ENCODE data around the gene NDUFA12.

The NDUFA12 gene

DNA sequence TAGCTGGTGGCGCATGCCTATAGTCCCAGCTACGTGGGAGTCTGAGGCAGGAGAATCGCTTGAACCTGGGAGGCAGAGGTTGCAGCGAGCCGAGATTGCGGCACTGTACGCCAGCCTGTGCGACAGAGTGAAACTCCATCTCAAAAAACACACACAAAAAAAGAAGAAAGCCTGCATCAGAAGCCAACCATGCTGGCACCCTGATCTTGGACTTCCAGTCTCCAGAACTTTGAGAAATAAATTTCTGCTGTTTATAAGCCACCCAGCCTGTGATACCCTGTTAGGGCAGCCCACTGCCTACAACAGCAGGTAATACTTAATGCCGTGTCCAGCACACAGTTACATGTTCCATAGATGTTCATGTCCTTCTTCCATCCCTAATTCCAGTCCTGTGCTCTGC is 62.7 kb downstream of the NDUFA12 start:
- DNase-seq (ENCODE audit: low read depth) = no peak

DNA sequence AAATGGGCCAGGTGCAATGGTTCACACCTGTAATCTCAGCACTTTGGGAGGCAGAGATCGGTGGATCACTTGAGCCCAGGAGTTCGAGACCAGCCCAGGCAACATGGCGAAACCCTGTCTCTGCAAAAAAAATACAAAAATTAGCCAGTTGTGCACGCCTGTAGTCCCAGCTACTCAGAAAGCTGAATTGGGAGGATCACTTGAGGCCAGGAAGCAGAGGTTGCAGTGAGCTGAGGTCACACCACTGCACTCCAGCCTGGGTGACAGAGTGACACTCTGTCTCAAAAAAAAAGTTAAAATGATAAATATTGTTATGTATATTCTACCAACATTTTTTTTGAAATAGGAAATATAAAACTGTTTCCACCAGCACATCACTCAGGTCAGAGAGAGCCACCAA is 64.9 kb downstream of the NDUFA12 start:
- no peak for DNase-seq (ENCODE audit: low read depth)

DNA sequence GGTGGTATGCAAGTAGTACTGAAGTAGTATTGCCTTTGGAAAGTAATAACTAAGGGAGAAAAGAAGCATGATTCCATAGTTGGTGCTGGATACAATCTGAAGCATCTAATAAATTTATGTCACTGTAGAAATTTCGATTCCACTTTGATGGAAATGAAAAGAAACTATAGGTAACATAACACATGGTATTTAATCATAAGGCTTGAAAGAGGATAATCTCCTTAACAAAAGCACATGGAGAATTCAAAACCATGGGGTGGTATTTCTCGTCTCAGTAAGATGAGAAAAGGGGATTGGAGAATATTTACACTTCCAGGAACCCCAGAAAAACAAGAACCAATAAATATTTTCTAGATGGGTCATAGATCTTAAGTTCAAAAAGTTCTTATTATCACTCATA is 72.7 kb downstream of the NDUFA12 start:
- DNase-seq (ENCODE audit: low read depth) = no peak

DNA sequence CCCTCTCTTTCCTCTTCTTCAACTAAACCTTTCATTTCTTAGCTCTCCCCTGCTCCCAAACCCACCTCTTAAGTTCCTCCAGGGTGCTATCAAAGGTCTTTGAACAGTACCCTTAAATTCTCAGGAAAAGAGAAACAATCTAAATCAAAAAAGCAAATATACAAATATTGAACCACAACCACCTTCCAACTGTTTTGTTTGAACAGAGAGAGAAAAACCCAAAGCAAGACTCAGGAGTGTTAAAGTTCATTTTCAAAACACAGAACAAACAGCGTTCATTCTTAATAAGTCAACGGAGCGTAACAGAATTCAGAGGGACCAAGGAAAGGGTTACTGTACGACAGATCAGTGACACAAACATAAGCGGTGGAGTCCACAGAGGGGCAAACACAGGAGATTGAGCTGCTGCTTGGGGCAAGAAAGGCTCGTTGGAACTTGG is 73.3 kb downstream of the NDUFA12 start:
- no peak for DNase-seq (ENCODE audit: low read depth)

DNA sequence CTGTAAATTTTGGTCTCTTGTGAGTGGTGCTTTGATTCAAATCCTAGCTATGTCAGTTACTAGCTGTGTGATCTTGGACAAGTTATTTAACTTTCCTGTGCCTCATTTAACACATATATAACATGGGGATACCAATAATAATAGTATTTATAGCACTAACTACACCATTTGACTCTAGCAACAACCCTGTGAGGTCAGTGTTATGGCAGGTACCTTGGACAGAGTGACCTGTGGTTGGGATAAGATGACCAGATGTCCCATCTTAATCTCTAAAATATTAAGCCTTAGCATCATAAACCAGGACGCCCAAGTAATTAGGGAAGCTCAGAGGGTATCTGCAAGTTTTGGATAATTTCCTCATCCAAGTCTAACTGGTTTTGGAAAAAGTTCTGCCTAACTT is 73.7 kb downstream of the NDUFA12 start:
- DNase-seq (ENCODE audit: low read depth) = no peak

DNA sequence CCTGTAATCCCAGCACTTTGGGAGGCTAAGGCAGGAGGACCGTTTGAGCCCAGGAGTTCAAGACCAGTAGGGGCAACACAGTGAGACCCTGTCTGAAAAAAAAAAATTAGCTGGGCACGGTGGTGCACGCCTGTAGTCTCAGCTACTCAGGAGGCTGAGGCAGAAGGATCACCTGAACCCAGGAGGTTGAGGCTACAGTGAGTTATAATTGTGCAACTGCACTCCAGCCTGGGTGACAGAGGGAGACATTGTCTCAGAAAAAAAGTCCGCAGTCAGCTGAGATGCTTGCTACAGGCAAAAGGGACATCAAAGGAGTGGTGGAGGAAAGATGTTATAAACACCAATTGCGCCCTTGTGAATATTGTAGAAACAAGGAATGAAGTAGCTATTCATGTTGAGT is 77.8 kb downstream of the NDUFA12 start:
- no peak for DNase-seq (ENCODE audit: low read depth)

DNA sequence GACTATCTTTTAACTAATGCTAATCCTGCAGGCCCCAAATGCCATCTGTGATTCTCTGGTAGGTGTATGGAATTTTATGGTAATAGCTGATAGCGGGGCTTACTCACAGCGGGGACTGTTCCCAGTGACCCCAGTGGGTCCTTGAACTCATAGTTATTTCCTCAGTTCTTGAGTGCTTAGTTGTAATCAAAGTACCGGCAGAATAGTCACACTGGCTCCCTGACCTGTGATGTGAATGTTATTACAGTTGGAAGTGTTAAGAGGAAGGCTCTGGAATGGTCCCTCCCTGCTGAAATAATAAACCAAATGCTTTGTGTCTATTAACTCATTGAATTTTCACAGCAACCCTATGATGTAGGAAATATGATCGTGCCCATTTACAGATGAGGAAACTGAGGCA is 78.3 kb downstream of the NDUFA12 start:
- DNase-seq (ENCODE audit: low read depth) = no peak

DNA sequence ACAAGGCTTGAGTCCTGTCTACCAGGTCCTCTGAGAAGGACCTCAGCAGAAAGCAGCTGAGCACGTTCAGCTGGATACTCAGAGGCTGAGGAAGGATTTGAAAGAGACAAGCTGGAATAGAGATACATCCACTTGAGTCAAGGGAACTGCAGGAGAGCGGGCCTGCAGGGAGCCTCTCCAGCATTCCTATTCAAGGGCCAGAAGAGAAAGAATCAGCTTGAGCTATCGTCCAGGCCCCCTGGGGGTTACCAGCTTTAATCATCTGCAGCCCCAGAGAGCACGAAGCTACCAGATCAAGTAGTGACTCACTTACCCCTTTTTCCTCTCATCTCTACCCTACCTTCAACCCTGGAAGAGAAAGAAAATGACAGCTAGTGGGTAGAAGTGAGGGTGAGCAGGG is 80.9 kb downstream of the NDUFA12 start:
- no peak for DNase-seq (ENCODE audit: low read depth)
